Heart left ventricle (tissue), 16 donors: Measurements from ENCODE around the gene AP2S1. TPM values are rescaled to one million over a fixed set of nuclear protein-coding genes. Genes with fewer than 3 reads are reported as not detected.
A peak's percentile ranks its signal among the peaks of the same experiment; 100 is the strongest.

Source experiments
- ATAC-seq, 4 donors: fragments of 200-7000 bp; cut with Tn5 transposase; one replicate each; pipeline ENCODE4 v1.9.1; 2020 to 2022; ENCODE audit warnings: moderate library complexity in 4 of 4, mild to moderate bottlenecking in 3 of 4, moderate number of reproducible peaks in 1 of 4
- DNase-seq, 5 donors: peaks; one replicate each; pipeline ENCODE4 v3.0.0-alpha.2; 2020
- H3K27ac ChIP-seq, 12 donors: fragments of 200-600 bp; sonication (generic) in 4 of 12; one replicate each; pipeline versions ENCODE4 v1.5.0 to v1.8.0; 2016 to 2022; ENCODE audit warnings: mild to moderate bottlenecking in 2 of 12
- H3K27me3 ChIP-seq, 9 donors: fragments of 200-600 bp; sonication (generic) in 2 of 9; one replicate each; pipeline versions ENCODE4 v1.5.1 to v1.8.0; 2016 to 2022; ENCODE audit warnings: mild to moderate bottlenecking in 3 of 9
- H3K36me3 ChIP-seq, 9 donors: fragments of 200-600 bp; sonication (generic) in 2 of 9; one replicate each; pipeline versions ENCODE4 v1.5.0 to v1.8.0; 2018 to 2022; ENCODE audit warnings: mild to moderate bottlenecking in 2 of 9
- H3K4me1 ChIP-seq, 12 donors: fragments of 200-600 bp; sonication (generic) in 4 of 12; one replicate each; pipeline versions ENCODE4 v1.5.0 to v1.8.0; 2016 to 2022; ENCODE audit warnings: mild to moderate bottlenecking in 3 of 12
- H3K4me3 ChIP-seq, 12 donors: fragments of 200-600 bp; sonication (generic) in 4 of 12; one replicate each; pipeline versions ENCODE4 v1.5.0 to v1.8.0; 2017 to 2022; ENCODE audit warnings: mild to moderate bottlenecking in 9 of 12, moderate library complexity in 4 of 12
- H3K9me3 ChIP-seq, 12 donors: fragments of 200-600 bp; sonication (generic) in 4 of 12; one replicate each; pipeline versions ENCODE4 v1.5.0 to v1.8.0; 2016 to 2022; ENCODE audit warnings: mild to moderate bottlenecking in 1 of 12
- CTCF ChIP-seq, 12 donors: fragments of 200-600 bp; sonication (generic) in 4 of 12; IDR thresholded peaks; one replicate each; pipeline versions ENCODE4 v1.5.0 to v1.8.0; 2018 to 2022; ENCODE audit warnings: antibody characterized with exemption in 12 of 12, mild to moderate bottlenecking in 5 of 12
- POLR2A ChIP-seq, 2 donors: fragments of 450-650 bp; IDR thresholded peaks; one replicate each; pipeline ENCODE4 v1.6.1; 2017; ENCODE audit warnings: antibody characterized with exemption in 2 of 2, mild to moderate bottlenecking in 2 of 2, moderate library complexity in 2 of 2
- WGBS, 4 donors: extraction: QIAGEN DNeasy Blood & Tissue Kit in 2 of 4; methylation state at CpG; one replicate each; pipeline versions ENCODE4 v1.1.5 to v1.1.7; 2013 to 2018; 5-methylcytosine and 5-hydroxymethylcytosine counted together
- intact Hi-C, 10 donors: fragments of 100-400 bp; cut with DNase I; formaldehyde crosslinking; loops; one replicate each; pipeline versions ENCODE4 v1.11.1 to v1.14.2; 2022
- polyA plus RNA-seq, 2 donors: library from polyadenylated mRNA; stranded (reverse); fragments of 200-250 nt; gene quantifications; one replicate each; pipeline ENCODE4 v1.2.3, GENCODE V29; 2013
- total RNA-seq, 9 donors: library from RNA; depleted of rRNA in 2 of 9; stranded (reverse); fragments of >200 nt in 2 of 9; fragmentation: NEBNext Ultra II Directional in 3 of 9; extraction: Animal tissue kit (Norgen Biotek cat#: 25700) in 3 of 9; gene quantifications; one replicate each; pipeline versions ENCODE4 v1.1.0 to v1.2.4, GENCODE V29; 2016 to 2023
- donor health status: ischemic (EF 13 %, LVEDD 7.1; RV severe dilation, severe dysfunction).
- donor health status: healthy with polysubstance abuse.
- donor health status: DM: no; HTN: yes; CAD: no.
- donor health status: DM: no; HTN: no; CAD: no.
- donor health status: ischemic (EF 25% LVEDD 6.9; RV normal size, moderate dysfunction).
- donor health status: ischemic (EF 25% LVEDD 5.7; RV mildly dilated, moderate dysfunction).
- donor health status: healthy.
- donor health status: DM: yes; HTN: yes; CAD: no.
- donor health status: ischemic (EF 35%, LVEDD 5.7; RV mildly dilated, moderate dysfunction).
- donor health status: nonischemic (EF 11% LVEDD 7.7; RV severe dilation, severe dysfunction).
- donor health status: DM: yes; HTN: yes; CAD: no.
- donor health status: PGD.
- donor health status: ischemic (EF 29% LVEDD 5.4; RV normal size, mild dysfunction).
- donor health status: nonischemic (EF 23%, LVEDD 6.1; RV moderate dilation, normal function).

AP2S1 gene
- total and polyA plus RNA-seq, 11 donors = 75.3 to 166 (median 84.9) TPM

GRCh38 chr19:46797881-46798280 lies 52.8 kb downstream of the AP2S1 start:
- Histone ChIP-seq H3K27ac (no peak overlapping the region), H3K27me3 (no peaks in the 10 kb centered on the region), H3K4me3 (no peak overlapping the region), H3K9me3 (no peaks in the 10 kb centered on the region), H3K4me1 (peaks cover 0 to 6% (median 0%) of the 10 kb centered on the region in 12 donors), H3K36me3 (no peaks in the 10 kb centered on the region)
- intact Hi-C loops = no loop called here
- DNase-seq = no peak
- no peak for TF ChIP-seq CTCF (IDR thresholded peaks at IDR 0.05)
- TF ChIP-seq POLR2A (IDR thresholded peaks at IDR 0.05) = no peak
- no peak for ATAC-seq
- 95 to 100% (median 100%) methylated on average over 1 of the region's 1 CpG for WGBS, 4 donors

- no peak overlapping the region for H3K4me3 ChIP-seq
- 40 to 68% (median 57%) methylated on average over 5 of the region's 5 CpGs for WGBS, 4 donors
- intact Hi-C loops = no loop called here
These were observed 58.7 kb downstream of the AP2S1 start for GRCh38 chr19:46791944-46792343.

GRCh38 chr19:46789371-46789770 lies 61.3 kb downstream of the AP2S1 start:
- peaks cover 0 to 44% (median 25%) of the 10 kb centered on the region in 12 donors for H3K4me1 ChIP-seq
- no peaks in the 10 kb centered on the region for H3K9me3 ChIP-seq
- WGBS, 4 donors = 89 to 93% (median 92%) methylated on average over 8 of the region's 8 CpGs
- peaks cover 0 to 11% (median 0%) of the 10 kb centered on the region in 9 donors for H3K27me3 ChIP-seq
- ATAC-seq (no peak), DNase-seq (no peak)
- H3K36me3 ChIP-seq = no peaks in the 10 kb centered on the region
- H3K27ac ChIP-seq = no peak overlapping the region
- no peak for TF ChIP-seq CTCF (IDR thresholded peaks at IDR 0.05)
- no peak for TF ChIP-seq POLR2A (IDR thresholded peaks at IDR 0.05)
- intact Hi-C loops = loop anchor here in 2 of 10 donors (2.0 to 10.0 kb wide), 3 partner anchors 33 to 45 kb away; no protein-coding TSS in a partner anchor
- H3K4me3 ChIP-seq = no peak overlapping the region

More at GRCh38 chr19:46791944-46792343, 58.7 kb downstream of the AP2S1 start:
- DNase-seq = no peak
- H3K4me1 ChIP-seq = peaks cover 0 to 22% (median 10%) of the 10 kb centered on the region in 12 donors
- ATAC-seq = no peak
- no peaks in the 10 kb centered on the region for H3K36me3 ChIP-seq
- no peak overlapping the region for H3K27ac ChIP-seq
- H3K9me3 ChIP-seq = no peaks in the 10 kb centered on the region
- TF ChIP-seq CTCF (IDR thresholded peaks at IDR 0.05) (no peak), POLR2A (IDR thresholded peaks at IDR 0.05) (no peak)
- H3K27me3 ChIP-seq = peaks cover 0 to 11% (median 0%) of the 10 kb centered on the region in 9 donors

- WGBS, 4 donors = 59 to 65% (median 62%) methylated on average over 9 of the region's 9 CpGs
- TF ChIP-seq POLR2A (IDR thresholded peaks at IDR 0.05) = no peak
- TF ChIP-seq CTCF (IDR thresholded peaks at IDR 0.05) = no peak
- H3K4me1 ChIP-seq = peaks cover 0 to 49% (median 26%) of the 10 kb centered on the region in 12 donors
- H3K36me3 ChIP-seq = no peaks in the 10 kb centered on the region
- no peak for ATAC-seq
- DNase-seq = no peak
- H3K9me3 ChIP-seq = no peaks in the 10 kb centered on the region
- peaks cover 0 to 11% (median 0%) of the 10 kb centered on the region in 9 donors for H3K27me3 ChIP-seq
- peak overlapping the region in 1 of 12 donors; percentile 95 for H3K27ac ChIP-seq
- intact Hi-C loops = loop anchor here in 2 of 10 donors (2.0 to 10.0 kb wide), 3 partner anchors 32 to 46 kb away; no protein-coding TSS in a partner anchor
- H3K4me3 ChIP-seq = peak overlapping the region in 6 of 12 donors; percentile 61 to 80 (median 65)
These were observed 61.7 kb downstream of the AP2S1 start for GRCh38 chr19:46788968-46789338.
